HG02798 (cell line): Measurements from ENCODE around the gene DNAI7.

Experiments used
- ATAC-seq: cut with Tn5 transposase; IDR thresholded peaks from one replicate; pipeline ENCODE4 v1.9.1; 2021; ENCODE audit warnings: mild to moderate bottlenecking; ENCODE audit not compliant: unreplicated experiment, poor library complexity

DNAI7 gene

DNA sequence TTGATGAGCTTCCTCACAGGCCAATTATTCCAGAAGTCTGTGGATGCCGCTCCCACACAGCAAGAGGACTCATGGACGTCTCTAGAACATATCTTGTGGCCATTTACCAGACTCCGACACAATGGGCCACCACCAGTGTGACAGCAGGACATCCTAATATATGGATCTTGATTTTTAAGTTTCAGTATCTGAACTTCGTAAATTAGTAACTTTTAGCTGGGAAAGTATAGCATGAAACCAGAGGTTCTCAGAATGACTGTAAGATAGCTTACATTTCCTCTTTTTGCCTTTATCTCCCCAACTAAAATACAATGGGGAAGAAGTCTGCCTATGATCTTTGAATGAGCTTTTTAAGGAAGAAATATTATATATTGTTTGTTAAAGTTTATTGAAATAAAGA lies 87.0 kb downstream of the DNAI7 start:
- ATAC-seq = peak; percentile 90

DNA sequence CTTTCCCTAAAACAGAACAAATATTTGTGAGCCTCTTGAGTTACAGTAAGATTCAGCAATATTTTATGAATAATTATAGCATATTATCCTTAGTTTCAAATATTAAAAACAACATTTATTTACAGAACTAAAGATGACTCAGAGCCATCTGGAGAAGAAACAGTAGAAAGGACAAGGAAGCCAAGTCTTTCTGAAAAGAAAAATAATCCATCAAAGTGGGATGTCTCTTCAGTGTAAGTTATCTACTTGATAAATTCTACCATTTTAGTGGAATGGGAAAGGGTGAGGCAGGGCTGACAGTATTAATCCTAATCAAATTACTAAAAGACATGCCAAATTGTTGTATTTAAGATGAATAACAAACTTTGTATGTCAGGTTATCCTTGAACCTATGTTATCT lies 88.1 kb downstream of the DNAI7 start:
- ATAC-seq = no peak

DNA sequence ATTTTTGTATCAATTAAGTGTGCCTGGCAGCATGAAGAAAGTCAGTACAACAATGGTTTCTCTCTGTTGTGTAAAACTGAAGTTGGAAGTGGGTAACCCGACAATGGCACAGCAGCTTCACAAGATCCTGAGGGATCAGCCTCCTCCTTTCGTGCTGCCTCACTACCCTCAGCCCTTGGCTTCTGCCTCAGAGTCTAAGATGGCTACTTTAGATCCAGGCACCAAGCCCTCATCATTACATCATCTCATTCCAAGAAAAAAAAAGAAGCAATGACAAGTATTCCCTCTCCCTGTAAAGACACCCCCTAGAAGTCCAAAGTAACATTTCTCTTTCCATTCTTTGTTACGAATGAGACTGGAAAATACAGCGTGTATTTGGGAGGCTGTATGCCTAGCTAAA lies 92.6 kb downstream of the DNAI7 start:
- ATAC-seq = no peak

DNA sequence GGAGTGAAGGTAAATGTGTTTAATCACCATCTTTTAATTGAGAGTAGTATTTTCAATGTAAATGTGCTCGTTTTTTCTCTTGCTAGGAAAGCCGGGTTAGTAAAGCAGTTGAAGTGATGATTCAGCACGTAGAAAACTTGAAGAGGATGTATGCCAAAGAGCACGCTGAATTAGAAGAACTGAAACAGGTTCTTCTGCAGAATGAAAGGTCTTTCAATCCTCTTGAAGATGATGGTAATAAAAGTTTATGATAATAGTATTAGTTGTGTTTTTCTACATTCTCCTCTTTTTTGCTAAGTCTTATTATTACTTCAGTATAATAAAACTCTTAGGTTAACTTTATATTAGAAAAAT lies 93.9 kb downstream of the DNAI7 start:
- peak; percentile 68 for ATAC-seq

DNA sequence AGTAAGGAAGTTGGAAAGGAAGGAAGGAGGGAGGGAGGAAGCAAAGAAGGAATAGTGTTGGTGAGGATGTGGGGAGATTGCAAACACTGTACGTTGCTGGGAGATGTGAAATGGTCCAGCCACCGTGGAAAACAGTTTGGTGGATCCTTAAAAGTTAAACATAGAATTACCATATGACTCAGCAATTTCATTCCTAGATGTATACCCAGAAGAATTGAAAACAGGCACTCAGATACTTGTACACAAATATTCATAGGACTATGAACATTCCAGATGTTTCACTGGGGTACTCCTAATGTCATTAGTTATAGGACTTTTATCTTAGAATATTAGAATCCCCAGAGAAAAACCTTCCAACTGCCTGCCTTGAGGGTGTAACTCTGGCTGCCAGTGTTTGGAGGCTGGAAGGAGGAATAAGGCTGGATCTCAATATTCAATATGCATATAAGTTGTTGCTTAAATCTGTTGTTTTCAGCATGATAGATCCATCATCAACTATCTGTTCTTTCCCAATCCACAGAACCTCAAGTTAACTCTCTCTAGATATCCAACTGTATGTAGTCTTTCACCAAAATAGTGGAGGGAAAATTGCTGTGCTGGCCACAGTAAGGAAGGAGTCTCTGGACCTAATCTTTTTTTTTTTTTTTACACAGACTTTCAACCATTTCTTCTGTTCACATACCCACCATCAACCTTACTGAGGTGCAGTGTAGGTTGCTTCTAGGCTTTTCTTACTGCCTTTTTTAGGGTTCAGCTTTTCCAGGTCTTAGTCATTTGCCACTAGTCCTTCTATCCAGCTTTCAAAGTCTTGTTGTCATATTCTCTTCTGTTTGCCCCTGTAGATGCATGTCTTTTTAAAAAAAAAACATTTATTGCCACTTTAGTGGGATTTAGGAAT lies 94.5 kb downstream of the DNAI7 start:
- peak; percentile 18 for ATAC-seq

DNA sequence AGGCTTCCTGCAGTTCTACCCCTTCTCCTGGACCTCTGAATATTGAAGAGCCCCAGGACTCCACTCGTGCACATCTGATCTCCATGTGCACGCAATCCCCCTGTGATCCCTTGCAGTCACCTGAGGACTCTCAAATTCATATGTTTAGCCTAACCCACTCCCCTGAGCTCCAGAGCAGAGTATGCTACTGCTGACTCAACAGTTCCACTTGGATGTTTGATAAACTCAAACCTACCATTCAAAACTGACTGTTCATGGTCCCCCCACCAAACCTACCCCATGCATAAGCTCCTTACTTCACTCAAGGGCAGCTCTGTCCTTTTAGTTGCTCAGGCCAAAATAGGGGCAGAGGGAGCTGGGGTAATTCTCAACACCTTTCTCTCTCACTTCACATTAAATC lies 96.0 kb downstream of the DNAI7 start:
- no peak for ATAC-seq

DNA sequence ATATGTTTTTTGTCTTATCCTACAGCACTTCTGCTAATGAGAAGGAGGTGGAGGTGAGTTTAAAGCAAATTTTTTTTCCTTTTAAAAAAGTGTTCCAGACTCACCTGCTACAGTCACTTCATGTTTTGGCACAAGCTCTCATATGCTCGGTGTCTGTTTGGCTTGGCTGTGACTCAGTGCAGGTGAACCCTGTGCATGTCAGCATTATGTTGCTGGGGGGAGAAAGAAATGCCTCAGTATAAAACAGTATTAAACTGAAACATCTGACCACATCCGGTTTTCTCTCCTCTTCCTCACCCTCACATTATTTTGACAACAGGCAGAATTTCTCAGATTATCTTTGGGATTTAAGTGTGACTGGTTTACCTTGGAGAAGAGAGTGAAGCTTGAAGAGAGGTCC lies 105.2 kb downstream of the DNAI7 start:
- ATAC-seq = no peak

DNA sequence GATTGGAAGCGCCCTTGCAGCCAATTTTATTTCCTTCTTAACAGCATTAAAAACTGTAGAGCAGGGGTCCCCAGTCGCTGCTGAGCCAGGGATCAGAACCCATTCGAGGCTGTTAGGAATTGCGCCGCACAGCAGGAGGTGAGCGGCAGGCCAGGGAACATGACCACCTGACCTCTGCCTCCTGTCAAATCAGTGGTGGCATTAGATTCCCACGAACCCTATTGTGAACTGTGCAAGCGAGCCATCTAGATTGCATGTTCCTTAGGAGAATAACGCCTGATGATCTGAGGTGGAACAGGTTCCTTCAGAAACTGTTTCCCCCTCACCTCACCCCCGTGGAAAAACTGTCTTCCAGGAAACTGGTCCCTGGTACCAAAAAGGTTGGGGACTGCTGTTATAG lies 107.4 kb downstream of the DNAI7 start:
- ATAC-seq = no peak

DNA sequence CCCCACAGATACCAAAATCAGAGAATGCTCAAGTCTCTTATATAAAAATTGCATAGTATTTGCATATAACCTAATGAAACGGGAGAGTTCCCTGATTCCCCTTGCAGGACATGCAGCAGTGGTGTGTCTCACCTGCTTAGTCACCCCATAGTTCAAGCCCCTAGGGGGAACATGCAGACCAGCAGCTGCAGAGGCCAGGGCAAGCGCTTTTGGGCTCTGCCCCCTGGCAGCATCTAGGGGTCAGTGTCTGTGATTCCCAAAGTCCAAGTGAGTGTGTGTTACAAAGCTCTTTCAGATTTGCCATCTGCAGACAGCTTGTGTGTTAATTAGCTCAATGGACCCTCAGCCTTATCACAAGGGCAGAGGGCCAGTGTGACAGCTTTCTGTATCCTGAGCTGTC lies 110.1 kb downstream of the DNAI7 start:
- ATAC-seq = no peak

DNA sequence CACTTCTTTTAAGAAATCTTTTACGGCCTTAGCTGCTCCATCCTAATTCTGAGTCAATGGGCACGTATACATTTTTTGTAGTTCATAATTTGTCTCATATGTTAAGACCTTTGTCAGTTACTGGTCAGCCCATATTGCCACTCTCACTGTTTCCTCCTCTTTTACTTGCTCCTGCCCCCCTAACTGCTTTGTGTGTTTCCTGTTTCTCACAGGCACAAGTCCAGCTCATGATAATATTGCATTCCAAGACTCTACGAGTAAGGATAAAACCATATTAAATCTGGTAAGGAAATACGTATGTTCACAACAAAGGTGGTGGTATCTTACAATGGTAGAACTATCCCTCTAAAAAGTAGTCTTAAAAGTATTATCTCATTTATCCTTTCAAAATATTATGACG lies 111.7 kb downstream of the DNAI7 start:
- no peak for ATAC-seq

DNA sequence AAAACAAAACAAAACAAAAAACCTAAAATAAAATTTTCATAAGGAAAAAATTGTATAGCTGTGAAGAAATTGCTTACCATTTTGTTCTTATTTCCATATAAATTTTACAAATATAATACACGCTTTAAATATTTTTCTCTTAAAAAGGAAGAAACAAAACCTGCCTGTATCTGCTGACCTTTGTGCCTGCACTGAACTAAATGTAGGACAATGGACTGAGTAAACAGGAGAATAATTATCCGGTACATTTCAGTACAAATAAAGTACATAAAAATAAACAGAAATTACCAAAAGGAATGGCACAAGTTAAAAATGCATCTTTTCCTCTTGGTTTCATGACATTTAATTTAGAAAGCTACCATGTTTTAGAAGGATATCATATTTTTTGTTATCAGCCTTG lies 112.3 kb downstream of the DNAI7 start:
- no peak for ATAC-seq

DNA sequence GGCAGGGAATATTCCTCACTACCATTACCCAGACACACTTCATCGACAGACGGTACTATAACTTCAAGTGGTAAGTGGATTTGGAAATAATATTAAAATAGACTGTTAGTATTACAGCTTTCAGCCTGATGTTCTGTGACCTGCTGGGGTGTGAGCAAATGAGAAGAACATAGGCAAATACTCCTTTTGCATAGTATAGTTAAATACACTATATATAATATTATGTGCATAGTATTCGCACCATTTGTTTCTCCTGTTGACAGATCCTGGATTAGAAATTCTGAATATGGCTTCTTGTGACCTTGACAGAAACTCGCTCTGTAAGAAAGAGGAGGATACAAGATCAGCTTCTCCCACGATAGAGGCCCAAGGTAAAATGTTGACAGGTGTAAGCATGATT lies 115.6 kb downstream of the DNAI7 start:
- ATAC-seq = no peak

DNA sequence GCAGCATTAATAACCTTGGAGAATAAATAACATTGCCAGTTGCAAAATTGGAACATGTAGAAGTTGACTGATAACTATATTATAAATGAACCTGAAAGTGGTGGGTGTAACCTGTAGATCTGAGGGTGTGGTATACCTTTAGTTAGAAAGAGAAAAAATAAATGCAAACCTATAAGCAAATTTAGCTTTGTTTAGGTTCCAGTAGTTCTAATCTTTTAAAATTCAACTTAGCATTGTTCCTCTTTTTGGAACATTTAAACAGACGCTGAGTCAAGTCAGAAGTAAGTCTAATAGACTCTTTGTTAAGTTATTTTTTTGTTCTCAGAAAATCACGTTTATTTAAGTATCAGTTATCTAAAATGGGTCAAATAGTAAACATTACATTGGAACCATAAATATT lies 120.0 kb downstream of the DNAI7 start:
- peak; percentile 79 for ATAC-seq

DNA sequence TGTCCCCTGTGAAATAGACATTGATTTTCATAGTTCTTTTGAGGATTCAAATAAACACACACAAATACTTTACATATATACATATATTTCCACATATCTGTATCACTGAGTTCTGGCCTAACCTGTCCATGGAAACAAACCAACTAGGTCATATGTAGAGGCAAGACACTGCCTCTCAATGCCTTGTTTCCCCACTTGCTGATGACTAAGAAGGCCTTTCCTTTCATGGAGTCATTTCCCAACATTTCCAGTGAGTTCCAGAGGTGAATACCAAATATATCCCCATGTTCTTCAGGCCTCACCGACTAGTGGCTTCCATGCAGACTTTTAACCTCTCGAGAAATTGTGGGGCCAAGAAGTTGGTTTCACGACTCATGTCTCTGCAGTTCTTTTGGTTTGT lies 120.8 kb downstream of the DNAI7 start:
- ATAC-seq = no peak

DNA sequence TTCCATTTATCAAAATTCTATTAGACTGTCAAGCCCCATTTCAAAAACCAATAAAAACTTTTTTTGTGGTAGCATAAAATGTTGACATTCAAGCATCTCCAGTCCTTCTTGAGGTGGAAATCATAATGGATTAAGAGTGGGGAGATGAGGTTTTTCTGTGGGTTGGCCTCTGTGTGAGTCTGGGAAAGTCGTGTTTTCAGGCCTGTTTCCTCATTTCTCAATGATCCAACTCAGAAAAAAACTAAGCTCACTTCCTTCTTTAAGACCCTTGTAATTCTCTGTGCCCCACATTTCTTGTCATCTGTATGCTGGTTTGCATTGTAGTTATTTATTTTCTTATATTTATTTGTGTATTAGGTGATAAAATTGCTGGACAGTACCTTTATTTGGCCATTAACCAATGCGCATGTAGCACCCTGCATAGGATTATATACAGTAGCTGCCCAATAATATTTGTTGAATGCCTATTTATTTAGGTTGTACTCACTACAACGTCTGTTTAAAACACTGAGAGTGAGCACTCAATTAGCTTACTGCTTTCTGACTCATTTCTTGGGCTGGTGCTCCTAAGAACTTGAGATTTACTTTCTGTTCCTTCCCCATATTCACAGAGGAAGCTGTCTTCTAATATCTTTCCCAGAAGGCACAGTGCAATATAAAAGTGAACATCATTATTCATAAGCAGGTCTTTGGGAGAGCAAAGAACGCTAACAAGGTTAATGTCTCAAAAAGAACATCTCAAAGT lies 121.9 kb downstream of the DNAI7 start:
- ATAC-seq = no peak

DNA sequence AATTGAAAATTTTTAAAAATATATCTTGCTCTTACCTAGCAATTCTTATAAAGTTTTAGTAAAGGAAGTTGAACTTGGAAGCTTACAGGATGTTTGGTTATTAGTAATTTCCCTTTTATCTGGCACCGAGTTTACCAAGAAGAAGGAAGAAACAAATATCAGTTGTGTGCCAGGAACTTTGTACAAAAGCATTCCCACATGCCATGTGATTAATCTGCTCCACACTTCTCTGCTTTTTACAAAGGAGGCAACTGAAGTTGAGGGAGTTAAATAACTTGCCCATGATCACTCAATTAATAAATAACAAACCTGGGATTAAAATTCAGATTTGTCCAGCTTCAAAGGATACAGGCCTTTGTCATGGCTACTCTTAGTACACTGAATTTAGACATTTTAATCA lies 123.6 kb downstream of the DNAI7 start:
- no peak for ATAC-seq

DNA sequence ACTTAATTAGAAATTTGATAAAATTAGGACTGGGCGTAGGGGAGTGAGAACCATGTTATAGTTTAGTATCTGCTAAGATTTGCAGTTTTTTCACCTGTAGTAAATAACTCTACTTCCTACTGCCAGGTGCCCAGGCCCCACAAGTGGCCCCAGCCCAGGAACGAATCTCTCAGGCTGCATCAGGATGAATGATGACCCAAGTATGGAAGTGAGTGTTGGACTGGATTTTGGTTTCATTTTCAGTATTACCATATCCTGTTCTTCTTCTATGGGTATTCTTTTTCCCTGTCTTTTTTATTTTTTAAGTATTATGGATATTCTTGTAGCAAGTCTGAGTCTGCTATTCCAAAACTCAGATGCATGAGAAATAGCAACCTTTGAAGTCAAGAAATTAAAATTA lies 125.7 kb downstream of the DNAI7 start:
- no peak for ATAC-seq

DNA sequence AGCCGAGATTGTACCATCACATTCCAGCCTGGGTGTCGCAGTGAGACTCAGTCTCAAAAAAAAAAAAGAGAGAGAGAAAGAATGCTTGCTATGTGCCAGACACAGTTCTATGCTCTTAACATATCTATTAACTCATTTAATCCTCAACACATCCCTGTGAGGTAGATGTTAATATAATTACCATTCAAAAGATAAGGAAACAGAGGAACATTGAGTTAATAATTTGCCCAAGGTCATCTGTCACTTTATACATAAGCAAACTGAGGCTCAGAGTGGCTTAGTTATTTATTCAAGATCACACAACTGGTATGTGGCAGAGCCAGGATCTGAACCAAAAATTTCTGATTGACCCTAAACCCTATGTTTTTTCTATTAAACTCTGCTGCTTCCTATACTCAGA lies 129.9 kb downstream of the DNAI7 start:
- ATAC-seq = no peak

DNA sequence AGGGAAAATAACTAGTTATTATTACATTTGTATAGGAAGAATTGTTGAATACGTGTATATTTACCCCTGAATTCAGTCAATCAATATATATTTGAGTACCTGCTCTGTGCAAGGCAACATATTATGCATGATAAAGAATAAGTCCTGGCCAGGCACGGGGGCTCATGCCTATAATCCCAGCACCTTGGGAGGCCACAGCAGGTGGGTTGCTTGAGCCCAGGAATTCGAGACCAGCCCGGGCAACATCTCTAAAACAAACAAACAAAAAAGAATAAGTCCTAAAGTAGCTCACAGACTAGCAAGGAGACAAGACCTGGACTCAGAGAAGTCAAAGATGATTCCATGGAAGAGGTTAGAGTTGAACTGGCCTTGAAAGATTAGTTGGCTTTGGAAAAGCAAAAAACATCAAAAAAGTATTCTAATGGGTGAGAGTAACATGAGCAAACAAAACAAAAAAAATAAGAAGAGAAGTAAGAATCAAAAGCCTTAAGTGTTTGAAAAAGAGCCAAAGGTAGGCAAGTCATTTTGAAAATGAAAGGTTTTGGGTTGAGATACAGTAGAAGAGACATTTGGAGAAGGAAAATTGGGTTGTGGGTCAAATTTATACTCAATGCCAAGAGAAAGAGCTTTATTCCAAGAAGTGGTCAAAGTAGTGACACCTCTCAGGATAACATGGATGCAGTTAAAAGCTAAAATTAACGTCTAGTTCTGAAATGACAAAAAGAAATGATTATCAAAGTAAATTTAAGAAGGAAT lies 130.9 kb downstream of the DNAI7 start:
- ATAC-seq = no peak

DNA sequence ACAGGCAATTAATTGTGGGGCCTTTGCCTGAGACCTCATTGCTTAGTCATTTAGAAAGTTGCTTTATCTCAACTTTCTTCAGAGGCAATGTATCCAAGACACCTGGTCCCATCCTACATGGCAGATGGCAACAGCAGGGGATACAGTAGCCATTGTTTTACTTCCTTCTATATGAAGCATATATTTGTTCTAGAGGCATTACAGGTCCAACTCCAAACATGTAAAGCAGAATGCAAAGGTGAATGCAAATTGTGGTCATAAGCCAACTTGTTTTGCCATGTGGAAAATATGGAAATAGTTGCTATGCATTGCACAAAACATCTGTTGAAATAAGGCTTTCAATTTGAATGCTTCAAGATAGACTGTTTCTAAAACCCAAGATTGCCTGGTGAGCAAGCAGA lies 136.3 kb downstream of the DNAI7 start:
- peak; percentile 35 for ATAC-seq
